ENCODE results near the gene ZCCHC13.
A peak's percentile ranks its signal among the peaks of the same experiment; 100 is the strongest.
"Not testable (repeated sequence)": the region's sequence is repeated elsewhere in the genome, so short reads cannot be mapped to it uniquely, and the experiment has no call there.

ZCCHC13 gene

DNA sequence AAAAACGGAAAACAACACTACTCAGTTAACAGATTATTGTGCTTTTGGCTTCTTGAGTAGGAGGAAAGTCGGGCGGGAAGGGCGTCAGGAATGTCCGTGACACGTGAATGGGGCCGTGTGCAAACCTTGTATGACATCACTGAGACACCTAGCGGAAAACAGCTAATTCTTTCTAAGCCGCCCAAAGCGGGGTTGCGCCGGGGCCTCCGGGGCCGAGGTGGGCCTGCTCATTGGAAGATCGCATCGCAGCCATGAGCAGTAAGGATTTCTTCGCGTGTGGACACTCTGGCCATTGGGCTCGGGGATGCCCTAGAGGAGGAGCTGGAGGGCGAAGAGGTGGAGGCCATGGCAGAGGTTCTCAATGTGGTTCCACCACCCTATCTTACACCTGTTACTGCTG lies at the start of gene ZCCHC13:
TSS of gene ZCCHC13 (plus strand) at position 165 of the 400 bp plus-strand sequence. CDS start at position 252, 87 bp downstream.
- no peak for DNase-seq

- not testable (repeated sequence) for DNase-seq
Measured at GRCh38 chrX:74258111-74258510, 45.9 kb upstream of the ZCCHC13 start.

- DNase-seq: no peak
Measured at GRCh38 chrX:74259885-74260491, 44.0 kb upstream of the ZCCHC13 start.

DNA sequence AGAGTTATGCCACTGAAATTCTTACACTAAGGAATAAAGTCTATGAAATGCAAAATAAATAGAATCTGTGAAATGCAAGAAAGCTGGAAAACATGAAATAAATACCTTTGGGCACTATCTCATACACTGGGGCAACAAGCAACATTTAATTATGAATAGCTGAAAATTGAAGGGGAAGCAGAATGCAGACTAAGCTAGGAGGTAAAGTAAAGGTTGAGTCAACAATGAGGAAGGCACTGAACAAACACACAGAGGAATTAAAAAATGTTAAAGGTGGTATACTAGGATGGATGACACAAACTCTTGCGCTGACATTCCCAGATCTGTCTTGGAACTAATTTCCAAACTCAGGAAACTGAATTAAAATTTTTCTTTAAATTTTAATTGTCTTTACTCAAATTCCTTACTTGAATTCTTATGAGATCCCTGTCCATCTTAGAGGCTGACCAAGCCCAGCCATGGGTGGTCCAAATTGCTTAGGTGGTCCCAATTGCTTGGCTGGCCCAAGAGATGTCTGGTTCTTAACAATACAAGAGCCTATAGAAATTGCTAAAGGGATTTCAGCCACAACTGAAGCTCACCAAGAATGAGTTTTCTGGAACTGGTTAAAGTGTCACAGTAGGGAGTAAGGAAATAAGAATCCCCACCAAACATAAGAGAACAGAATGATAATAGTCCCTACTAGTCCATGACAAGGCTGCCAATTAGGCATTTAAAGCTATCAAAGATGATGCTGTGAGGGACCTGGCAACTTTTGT lies 41.3 kb upstream of the ZCCHC13 start:
- DNase-seq: no peak

- no peak for DNase-seq
Measured at GRCh38 chrX:74270393-74270792, 33.6 kb upstream of the ZCCHC13 start.

- no peak for DNase-seq
Measured at GRCh38 chrX:74272230-74272629, 31.8 kb upstream of the ZCCHC13 start.

DNA sequence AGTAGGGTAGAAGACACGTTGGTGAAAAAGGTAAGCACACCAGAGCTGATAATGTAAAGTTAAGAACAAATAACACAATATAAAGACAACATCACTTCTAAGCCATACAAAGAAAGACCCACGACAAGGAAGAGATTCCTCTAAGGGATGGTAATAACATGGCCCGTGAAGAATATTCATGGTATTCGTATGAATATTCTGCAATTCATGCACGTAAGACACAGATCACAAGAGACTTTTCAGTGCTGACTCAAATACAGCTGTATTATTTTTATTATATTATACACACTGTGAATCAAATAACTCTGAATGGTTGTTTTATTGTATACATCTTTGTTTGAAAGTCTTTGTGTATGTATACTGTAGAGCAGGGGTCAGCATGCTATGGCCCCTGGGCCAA lies 29.5 kb upstream of the ZCCHC13 start:
- DNase-seq: no peak

DNA sequence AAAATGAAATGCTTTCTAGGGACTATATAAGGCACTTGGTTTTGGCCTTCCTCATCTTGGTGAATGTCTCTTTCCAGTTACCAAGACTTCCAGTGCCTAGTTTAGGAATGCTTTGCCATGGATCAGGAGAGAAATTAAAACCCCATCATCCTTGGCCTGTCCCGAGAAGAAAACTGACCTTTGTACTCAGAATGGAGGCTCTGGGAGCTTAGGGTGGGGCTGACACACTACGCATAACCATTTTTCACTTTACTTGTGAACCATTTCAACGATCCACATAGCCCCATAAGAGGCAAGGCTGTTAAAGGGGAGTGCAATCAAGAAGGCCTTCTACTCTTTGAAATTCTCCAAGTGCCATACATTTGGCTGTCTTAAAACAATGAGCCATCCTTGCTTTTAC lies 26.7 kb upstream of the ZCCHC13 start:
- DNase-seq: no peak

DNA sequence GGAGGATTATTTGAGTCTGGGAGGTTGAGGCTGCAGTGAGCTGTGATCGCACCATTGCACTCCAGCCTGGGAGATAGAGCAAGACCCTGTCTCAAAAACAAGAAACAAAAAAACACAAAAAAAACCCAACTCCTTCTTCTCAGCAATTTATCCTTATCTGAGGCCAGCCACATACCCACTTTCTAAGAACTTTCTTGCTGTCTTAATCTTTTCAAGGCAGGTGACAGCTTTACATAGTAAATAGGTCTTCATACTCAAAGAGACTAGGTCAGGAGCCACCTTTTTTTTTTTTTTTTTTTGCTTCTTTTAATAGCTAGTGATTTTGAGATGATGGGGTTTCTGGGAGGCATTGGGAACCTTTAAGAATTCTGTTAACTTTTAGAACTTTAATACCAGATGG lies 26.1 kb upstream of the ZCCHC13 start:
- DNase-seq: no peak

GRCh38 chrX:74280759-74281158 lies 23.2 kb upstream of the ZCCHC13 start:
- DNase-seq: no peak

- DNase-seq: no peak
Measured at GRCh38 chrX:74284391-74284952, 19.5 kb upstream of the ZCCHC13 start.

GRCh38 chrX:74286950-74287740 lies 16.8 kb upstream of the ZCCHC13 start:
- DNase-seq: no peak

GRCh38 chrX:74291577-74291963 lies 12.4 kb upstream of the ZCCHC13 start:
- DNase-seq: peak in 1 of 3 experiments; percentile 22

GRCh38 chrX:74291964-74292807 lies 11.8 kb upstream of the ZCCHC13 start:
- DNase-seq: peak; percentile 88 to 97 (median 94)

DNA sequence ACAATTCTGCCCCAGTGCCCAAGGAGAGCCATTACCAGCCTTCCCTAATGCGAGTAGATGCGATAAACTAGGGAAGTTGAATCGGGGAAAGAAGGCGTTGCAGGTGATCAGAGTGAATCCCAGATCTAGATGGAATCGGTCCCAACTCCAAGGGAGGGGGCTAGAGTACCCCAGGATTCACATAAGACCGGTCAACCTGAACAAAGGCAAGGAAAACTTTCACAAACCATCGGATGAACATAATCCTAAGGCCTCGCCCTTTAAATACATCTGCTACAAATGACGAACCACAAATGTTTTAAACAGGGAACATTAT lies 11.2 kb upstream of the ZCCHC13 start:
- DNase-seq: no peak

- peak; percentile 55 to 85 (median 78) for DNase-seq
Measured at GRCh38 chrX:74293343-74293946, 10.5 kb upstream of the ZCCHC13 start.

GRCh38 chrX:74295101-74295500 lies 8.9 kb upstream of the ZCCHC13 start:
- no peak for DNase-seq

DNA sequence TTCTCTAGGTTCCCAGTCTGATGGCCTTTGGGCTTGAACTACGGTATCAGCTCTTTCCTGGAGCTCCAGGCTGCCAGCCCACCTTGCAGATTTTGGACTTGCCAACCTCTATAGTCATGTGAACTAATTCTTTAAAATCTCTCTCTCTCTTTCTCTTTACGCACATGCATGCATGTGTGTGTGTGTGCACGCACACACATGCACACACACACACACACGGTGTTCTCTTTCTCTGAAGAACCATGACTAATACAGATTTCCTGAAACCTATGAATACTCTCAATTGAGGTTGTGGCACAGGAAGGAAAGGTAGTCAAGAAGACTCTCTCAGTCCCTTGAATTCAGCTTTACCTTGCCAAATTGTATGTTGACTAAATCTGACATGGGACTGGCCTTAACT lies 6.2 kb upstream of the ZCCHC13 start:
- no peak for DNase-seq

- DNase-seq: no peak
Measured at GRCh38 chrX:74300869-74301268, 3.1 kb upstream of the ZCCHC13 start.

DNA sequence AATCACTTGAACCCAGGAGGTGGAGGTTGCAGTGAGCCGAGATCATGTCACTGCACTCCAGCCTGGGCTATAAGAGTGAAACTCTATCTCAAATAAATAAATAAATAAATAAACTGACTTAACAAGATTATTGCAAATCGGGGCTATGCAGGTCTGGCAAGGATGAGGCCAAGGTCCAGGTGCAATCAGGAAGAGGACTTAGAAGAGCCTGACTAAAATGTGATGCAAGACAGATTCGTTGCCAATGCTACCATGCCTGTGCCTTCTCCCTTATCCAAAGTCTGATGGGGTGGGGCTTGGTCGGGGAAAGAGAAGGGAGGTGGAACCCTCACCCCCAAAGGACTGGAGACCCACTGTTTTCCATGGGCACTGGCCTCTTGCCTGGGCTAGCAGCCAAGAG lies 14.7 kb downstream of the ZCCHC13 start:
- DNase-seq: no peak

- not testable (repeated sequence) for DNase-seq
Measured at GRCh38 chrX:74319321-74319720, 15.3 kb downstream of the ZCCHC13 start.

DNA sequence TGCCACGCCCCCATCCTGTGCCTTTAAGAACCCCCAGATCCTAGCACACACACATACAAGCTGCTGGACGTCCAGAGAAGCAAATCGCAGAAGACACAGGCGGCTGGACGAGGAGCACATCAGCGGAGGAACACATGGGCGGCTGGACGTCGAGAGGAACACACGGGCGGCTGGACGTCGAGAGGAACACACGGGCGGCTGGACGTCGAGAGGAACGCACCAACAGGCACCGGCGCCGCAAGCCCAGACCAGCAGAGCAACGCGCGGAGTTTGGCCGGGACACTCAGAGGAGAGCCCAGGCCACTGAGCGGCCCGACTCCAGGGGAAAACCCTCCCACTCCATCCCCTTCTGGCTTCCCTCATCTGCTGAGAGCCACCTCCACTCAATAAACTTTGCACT lies 17.2 kb downstream of the ZCCHC13 start:
- DNase-seq: no peak
